NOMO-1 treated with DMSO at 0.1 percent for 48 hours (cell line): ENCODE data around the gene OTP.
A peak's percentile ranks its signal among the peaks of the same experiment; 100 is the strongest.

Source experiments
- DNase-seq: peaks from one replicate; lab custom pipeline; 2025; ENCODE audit not compliant: unreplicated experiment; lab: John Stamatoyannopoulos, UW

Gene OTP

GRCh38 chr5:77640589-77641396, 2.3 kb upstream of the OTP start:
- DNase-seq = no peak

GRCh38 chr5:77638763-77639671, 504 bp upstream of the OTP start:
- no peak for DNase-seq

GRCh38 chr5:77637170-77637997, 1.1 kb downstream of the OTP start:
- no peak for DNase-seq

- no peak for DNase-seq
Observed at GRCh38 chr5:77636641-77637169, 1.8 kb downstream of the OTP start.

GRCh38 chr5:77635917-77636640, 2.4 kb downstream of the OTP start:
- DNase-seq = no peak

GRCh38 chr5:77635067-77635916, 3.2 kb downstream of the OTP start:
- DNase-seq = no peak

GRCh38 chr5:77633709-77634108, 4.8 kb downstream of the OTP start:
- no peak for DNase-seq

- DNase-seq = no peak
Observed at GRCh38 chr5:77633207-77633675, 5.3 kb downstream of the OTP start.

GRCh38 chr5:77632526-77633206, 5.8 kb downstream of the OTP start:
- no peak for DNase-seq

- DNase-seq = peak; percentile 92
Observed at GRCh38 chr5:77630114-77630680, 8.3 kb downstream of the OTP start.

GRCh38 chr5:77629509-77630113, 8.9 kb downstream of the OTP start:
- no peak for DNase-seq

- DNase-seq = no peak
Observed at GRCh38 chr5:77628840-77629508, 9.5 kb downstream of the OTP start.

GRCh38 chr5:77627869-77628674, 10.4 kb downstream of the OTP start:
- no peak for DNase-seq

- DNase-seq = no peak
Observed at GRCh38 chr5:77623203-77623740, 15.2 kb downstream of the OTP start.

- DNase-seq = no peak
Observed at GRCh38 chr5:77621440-77621839, 17.1 kb downstream of the OTP start.

GRCh38 chr5:77620405-77620804, 18.1 kb downstream of the OTP start:
- no peak for DNase-seq
